GM18519 (cell line): ENCODE data around the gene KIAA1671.

Source experiments
- ATAC-seq: cut with Tn5 transposase; IDR thresholded peaks from one replicate; pipeline ENCODE4 v1.9.1; 2021; ENCODE audit warnings: mild to moderate bottlenecking, moderate library complexity; ENCODE audit not compliant: unreplicated experiment, low FRiP score

KIAA1671 gene

GRCh38 chr22:24977370-24978221 is 25.1 kb downstream of the KIAA1671 start:
- no peak for ATAC-seq

- ATAC-seq, result no peak
These were observed 25.8 kb downstream of the KIAA1671 start for GRCh38 chr22:24978308-24978707.

GRCh38 chr22:24981066-24981465 is 28.6 kb downstream of the KIAA1671 start:
- no peak for ATAC-seq

- no peak for ATAC-seq
These were observed 29.1 kb downstream of the KIAA1671 start for GRCh38 chr22:24981656-24982055.

GRCh38 chr22:24982301-24983056 is 30.0 kb downstream of the KIAA1671 start:
- ATAC-seq, result no peak

GRCh38 chr22:24983151-24983550 is 30.6 kb downstream of the KIAA1671 start:
- no peak for ATAC-seq

- no peak for ATAC-seq
These were observed 31.6 kb downstream of the KIAA1671 start for GRCh38 chr22:24984122-24984521.

GRCh38 chr22:24985826-24986214 is 33.3 kb downstream of the KIAA1671 start:
- no peak for ATAC-seq

- no peak for ATAC-seq
These were observed 34.3 kb downstream of the KIAA1671 start for GRCh38 chr22:24986816-24987215.

- no peak for ATAC-seq
These were observed 36.6 kb downstream of the KIAA1671 start for GRCh38 chr22:24989135-24989534.

- ATAC-seq, result no peak
These were observed 37.0 kb downstream of the KIAA1671 start for GRCh38 chr22:24989541-24989951.

- ATAC-seq, result no peak
These were observed 37.9 kb downstream of the KIAA1671 start for GRCh38 chr22:24990344-24990905.

- ATAC-seq, result no peak
These were observed 40.4 kb downstream of the KIAA1671 start for GRCh38 chr22:24992946-24993345.

- no peak for ATAC-seq
These were observed 41.7 kb downstream of the KIAA1671 start for GRCh38 chr22:24994070-24994763.

GRCh38 chr22:24995649-24996180 is 43.2 kb downstream of the KIAA1671 start:
- ATAC-seq, result no peak

- ATAC-seq, result no peak
These were observed 44.0 kb downstream of the KIAA1671 start for GRCh38 chr22:24996420-24996952.

- ATAC-seq, result no peak
These were observed 44.5 kb downstream of the KIAA1671 start for GRCh38 chr22:24997023-24997422.

- ATAC-seq, result no peak
These were observed 48.2 kb downstream of the KIAA1671 start for GRCh38 chr22:25000686-25001085.

GRCh38 chr22:25002241-25002985 is 49.9 kb downstream of the KIAA1671 start:
- no peak for ATAC-seq

- no peak for ATAC-seq
These were observed 53.8 kb downstream of the KIAA1671 start for GRCh38 chr22:25006354-25006753.
